VCaP (cell line): ENCODE results near the gene BCAP29.
A peak's percentile ranks its signal among the peaks of the same experiment; 100 is the strongest.

Experiments
- H3K27ac ChIP-seq: fragments of 450-650 bp; 2 replicates; pipeline ENCODE4 v1.5.1; 2017
- CTCF ChIP-seq: fragments of 450-650 bp; conservative IDR thresholded peaks from 2 replicates; pipeline ENCODE4 v1.5.1; 2017; ENCODE audit warnings: mild to moderate bottlenecking, moderate library complexity

The BCAP29 gene

DNA sequence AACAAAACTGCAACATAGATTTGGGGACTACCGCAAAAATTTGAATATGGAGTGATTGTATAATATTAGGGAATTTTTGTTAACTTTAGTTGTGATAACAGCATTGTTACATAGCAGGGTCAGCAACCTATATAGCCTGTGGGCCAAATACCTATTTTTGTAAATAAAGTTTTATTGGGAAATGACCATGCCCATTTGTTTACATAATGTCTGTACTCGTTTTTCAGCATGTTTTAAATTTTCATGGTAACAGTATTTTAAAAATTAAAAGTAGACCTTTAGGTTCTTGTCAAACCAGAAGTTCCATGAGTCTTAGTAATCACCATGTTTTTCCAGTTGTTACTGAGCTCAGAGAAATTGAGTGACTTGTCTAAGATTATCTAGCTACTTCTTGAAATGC, 4.7 kb downstream of the BCAP29 start:
- no peak overlapping the region for H3K27ac ChIP-seq
- no peak for TF ChIP-seq CTCF

- H3K27ac ChIP-seq: no peak overlapping the region
- TF ChIP-seq CTCF: no peak
Observed at GRCh38 chr7:107588529-107589130, 8.6 kb downstream of the BCAP29 start.

- TF ChIP-seq CTCF: no peak
- H3K27ac ChIP-seq: no peak overlapping the region
Observed at GRCh38 chr7:107591421-107591820, 11.4 kb downstream of the BCAP29 start.

DNA sequence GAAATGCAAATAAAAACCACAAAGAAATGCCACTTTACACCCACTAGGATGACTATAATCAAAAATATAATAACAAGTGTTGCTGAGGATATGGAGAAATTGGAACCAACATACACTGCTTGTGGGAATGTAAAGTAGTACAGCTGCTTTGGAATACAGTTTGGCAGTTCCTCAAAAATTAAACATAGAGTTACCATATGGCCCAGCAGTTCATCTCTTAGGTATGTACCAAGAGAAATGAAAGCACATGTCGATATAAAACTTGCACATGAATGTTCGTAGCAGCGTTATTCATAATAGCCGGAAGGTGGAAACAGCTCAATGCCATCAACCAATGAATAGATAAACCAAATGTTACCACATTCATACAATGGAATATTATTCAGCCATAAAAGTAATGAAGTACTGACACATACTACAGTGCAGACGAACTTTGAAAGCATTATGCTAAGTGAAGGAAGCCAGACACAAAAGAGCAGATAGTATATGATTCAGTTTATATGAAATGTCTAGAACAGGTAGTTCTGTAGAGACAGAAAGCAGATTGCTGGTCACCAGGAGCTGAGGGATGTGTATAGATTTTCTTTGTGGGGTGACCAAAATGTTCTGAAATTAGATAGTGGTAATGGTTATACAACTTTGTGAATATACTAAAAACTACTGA, 12.4 kb downstream of the BCAP29 start:
- H3K27ac ChIP-seq: no peak overlapping the region

DNA sequence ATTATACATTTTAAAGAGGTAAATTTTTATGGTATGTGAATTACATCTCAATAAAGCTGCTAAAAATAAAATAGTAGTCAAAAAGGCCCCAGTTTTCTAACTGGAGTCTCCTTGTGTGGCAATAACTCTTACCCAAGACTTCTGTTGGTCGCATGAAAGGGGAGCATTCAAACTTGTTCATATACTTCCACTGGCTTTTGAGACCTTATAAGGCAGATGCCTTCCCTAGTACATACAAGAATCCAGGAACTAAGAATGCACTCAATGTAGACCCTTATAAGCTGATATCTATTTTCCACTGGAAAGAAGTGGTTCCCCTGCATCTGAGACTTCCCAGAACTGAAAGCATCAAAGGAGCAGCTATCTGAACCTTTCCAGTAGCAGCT, 13.0 kb downstream of the BCAP29 start:
- no peak overlapping the region for H3K27ac ChIP-seq
- no peak for TF ChIP-seq CTCF

More for the DNA sequence above, 12.4 kb downstream of the BCAP29 start:
- TF ChIP-seq CTCF: no peak

GRCh38 chr7:107594961-107595737, 15.1 kb downstream of the BCAP29 start:
- H3K27ac ChIP-seq: no peak overlapping the region
- no peak for TF ChIP-seq CTCF

DNA sequence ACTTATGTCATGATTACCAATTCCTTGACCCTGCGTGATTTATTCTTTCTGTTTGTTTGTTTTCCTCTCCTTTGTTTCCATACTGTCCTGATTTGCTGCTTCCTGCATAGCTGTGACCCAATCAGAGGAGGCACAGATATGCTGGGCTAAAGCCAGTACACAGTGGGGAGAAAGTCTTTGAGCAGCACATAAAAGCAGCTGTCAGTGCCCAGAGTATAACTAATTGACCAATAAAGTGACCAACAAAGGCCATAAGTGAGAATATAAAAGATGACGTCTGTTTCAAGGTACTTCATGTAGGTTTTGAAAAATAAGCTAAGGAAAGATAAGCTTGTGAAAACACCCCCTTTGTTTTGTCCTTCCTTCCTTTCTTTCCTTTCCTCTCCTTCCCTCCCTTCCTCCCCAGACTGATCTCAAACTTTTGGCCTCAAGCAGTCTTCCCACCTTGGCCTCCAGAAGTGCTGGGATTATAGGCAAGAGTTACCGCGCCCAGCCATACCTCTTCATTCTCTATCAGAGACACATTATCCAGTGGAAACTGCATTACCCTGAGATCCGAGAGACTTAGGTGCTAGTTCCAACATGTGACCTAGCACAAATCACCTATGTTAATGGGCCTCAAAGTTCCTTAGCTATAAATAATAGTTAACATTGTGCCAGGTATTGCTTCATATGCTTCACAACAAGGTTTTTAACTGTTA, 17.0 kb downstream of the BCAP29 start:
- peak overlapping the region; percentile 49 for H3K27ac ChIP-seq
- TF ChIP-seq CTCF: no peak
